Choroid plexus epithelial cell (primary cell): Measurements from ENCODE around the gene GRK2.

ENCODE experiments used
- DNase-seq: peaks from one replicate; pipeline ENCODE4 v3.0.0-alpha.2; 2010; ENCODE audit warnings: low read depth
- H3K4me3 ChIP-seq: 2 replicates; pipeline ENCODE4 v1.5.1; 2011; ENCODE audit warnings: low read depth, mild to moderate bottlenecking, control low read depth, low read length, moderate library complexity
- TF ChIP-seq, protein P1 (sequence below): conservative IDR thresholded peaks from 2 replicates; pipeline ENCODE4 v1.5.1; 2011; ENCODE audit warnings: low read depth, mild to moderate bottlenecking, control low read depth, inconsistent platforms, low read length, moderate library complexity

The GRK2 gene

DNA sequence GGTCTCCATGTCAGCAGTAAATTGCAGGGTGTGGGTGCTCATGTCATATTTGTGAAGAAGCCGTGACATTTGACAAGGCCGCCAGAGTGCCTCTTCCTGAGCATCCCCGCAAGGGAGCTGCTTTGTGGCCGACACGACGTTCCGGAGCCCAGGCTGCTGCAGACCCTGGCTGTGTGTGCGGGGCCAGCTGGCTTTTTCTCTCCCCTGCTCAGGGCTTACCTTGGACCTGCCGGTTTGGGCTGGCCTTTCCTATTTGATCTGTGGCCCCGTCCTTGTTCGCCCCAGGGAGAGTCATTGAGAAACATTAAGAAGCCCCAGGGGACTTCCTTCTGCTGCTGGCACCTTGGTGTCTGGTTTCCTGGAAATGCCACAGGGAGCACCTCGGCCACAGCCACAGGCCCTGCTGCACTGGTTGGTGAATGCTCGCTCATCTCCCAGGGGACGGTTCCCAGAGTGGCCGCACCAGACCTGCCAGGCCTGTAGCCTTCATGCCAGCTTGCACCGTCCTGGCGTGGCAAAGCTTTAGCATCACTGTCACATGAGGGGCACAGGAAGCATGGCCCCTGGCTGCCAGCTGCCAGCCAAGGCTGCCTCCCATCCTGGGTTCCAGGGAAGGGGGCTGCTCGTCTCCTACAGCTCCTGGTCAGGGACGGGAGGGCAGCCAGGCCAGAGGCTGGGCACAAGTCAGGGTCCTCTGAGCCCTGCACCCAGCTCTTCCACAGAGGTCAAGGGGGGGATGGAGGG, 5.4 kb downstream of the GRK2 start:
- TF ChIP-seq, protein P1, sequence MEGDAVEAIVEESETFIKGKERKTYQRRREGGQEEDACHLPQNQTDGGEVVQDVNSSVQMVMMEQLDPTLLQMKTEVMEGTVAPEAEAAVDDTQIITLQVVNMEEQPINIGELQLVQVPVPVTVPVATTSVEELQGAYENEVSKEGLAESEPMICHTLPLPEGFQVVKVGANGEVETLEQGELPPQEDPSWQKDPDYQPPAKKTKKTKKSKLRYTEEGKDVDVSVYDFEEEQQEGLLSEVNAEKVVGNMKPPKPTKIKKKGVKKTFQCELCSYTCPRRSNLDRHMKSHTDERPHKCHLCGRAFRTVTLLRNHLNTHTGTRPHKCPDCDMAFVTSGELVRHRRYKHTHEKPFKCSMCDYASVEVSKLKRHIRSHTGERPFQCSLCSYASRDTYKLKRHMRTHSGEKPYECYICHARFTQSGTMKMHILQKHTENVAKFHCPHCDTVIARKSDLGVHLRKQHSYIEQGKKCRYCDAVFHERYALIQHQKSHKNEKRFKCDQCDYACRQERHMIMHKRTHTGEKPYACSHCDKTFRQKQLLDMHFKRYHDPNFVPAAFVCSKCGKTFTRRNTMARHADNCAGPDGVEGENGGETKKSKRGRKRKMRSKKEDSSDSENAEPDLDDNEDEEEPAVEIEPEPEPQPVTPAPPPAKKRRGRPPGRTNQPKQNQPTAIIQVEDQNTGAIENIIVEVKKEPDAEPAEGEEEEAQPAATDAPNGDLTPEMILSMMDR: no peak
- no peak for DNase-seq
- no peak overlapping the region for H3K4me3 ChIP-seq

DNA sequence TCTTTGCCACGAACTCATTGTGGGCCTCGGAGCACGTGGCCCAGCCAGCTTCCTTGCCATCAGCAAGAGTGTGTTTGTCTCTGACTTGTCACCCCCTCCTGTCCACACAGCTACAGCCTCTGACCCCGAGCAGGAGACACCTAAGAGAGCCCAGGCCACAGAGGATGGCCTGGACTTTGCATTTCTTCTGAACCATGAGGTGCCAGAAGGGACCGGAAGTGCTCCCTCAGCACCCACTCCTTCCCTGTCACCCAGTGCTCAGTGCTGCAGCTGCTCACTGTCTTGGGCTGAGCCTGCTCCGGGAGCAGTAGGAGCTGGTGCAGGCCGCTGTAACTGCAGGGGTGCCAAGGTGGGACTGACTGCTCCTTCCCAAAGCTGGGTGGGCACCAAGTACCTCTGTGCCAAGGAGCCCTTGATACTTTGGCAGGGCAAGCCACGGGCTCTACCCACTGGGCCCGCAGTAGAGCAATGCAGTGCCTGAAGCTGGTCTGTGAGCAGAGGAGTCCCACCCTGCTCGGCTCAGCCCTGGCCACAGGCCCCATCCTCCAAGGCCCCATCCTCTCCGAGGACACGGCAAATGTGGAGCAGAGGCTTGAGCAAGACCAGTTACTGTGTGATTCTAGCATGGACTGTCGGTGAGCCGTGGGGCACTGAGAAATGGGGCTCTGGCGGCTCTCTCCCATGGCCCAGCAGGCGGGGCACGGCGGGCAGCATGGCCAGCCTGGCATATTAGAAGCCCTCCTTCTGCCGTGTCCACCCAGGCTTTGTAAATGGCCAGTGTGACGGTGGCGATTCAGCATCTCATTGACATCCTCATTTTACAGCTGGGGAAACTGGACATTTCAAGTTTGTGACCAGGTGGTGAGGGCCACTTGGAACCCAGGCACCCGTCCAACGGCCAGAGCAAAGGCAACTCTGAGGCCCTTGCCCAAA, 6.3 kb downstream of the GRK2 start:
- H3K4me3 ChIP-seq: no peak overlapping the region

DNA sequence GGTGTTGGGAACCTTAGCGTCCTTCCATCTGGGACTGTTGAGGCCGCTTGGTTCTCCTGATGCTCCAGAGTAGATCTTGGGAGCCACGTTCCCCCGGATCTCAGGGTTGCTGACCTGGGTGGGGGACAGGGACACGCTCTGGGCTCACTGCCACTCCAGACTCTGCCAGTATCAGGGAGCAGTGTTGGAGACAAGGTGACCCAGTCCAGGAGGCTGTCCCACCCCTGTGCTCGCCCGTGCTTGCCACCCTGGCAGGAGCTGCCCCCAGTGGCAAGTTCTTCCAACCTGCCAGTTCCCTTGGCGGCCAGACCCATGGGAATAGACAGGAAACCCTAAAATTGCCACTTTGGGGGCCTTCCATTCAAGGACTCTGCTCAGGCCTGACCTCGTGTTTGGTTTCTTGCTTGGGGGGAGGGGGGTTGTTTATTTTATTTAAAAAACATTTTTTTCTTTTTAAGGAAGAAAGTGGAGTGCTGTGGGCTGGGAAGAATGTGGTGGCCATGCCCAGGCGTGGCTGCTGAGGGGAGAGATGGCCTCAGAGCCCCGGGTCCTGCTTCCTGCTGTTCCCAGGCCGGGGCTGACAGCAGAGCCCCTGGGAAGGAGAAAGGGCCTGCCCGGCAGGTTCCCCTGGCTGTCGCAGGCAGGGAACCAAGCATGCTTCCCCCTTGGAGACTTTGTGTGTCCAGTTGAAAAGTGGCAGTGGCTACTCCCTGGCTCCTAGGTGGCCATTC, 7.2 kb downstream of the GRK2 start:
- no peak for DNase-seq
- TF ChIP-seq, protein P1: no peak
- H3K4me3 ChIP-seq: no peak overlapping the region

More for the DNA sequence above, 6.3 kb downstream of the GRK2 start:
- TF ChIP-seq, protein P1: no peak
- no peak for DNase-seq

DNA sequence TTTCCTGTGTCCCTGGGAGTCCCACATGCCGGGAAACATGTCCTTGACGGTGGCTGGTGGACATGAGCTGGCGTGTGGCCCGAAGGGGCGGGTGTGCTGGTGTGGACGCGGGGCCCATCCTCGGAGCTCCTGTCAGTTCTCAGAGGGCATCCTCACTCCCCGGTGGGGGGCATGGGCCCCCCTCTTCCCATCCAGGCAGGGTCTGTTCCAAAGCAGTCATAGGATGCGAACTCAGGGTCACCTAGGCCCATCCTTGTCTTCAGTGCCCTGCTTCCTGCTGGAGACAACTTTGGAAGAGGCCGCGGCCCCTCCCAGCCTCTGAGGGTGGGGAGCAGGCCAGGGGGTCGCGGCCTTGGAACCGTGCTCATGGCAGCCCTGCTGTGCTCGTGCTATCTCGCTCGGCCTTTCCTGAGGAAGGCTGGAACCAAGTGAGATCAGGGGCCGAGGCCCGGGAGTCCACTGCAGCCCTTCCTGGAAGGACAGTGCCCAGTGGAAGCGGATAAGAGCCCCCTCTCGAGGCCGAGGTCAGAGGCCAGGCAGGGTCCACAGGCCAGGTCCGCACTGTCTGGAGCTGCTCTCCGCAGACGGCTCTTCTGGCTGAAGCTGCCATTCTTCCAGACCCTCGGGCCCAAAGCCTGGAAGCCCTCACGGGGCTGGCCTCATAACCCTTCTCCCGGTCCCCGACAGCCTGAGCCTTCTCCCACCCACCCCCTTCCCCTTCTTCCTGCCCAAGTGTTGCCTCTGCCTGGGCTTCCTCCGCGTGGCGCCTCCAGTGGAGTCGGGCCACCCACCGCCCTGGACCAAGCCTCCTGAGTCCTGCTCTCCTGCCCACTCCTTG, 8.7 kb downstream of the GRK2 start:
- TF ChIP-seq, protein P1: no peak
- DNase-seq: no peak

DNA sequence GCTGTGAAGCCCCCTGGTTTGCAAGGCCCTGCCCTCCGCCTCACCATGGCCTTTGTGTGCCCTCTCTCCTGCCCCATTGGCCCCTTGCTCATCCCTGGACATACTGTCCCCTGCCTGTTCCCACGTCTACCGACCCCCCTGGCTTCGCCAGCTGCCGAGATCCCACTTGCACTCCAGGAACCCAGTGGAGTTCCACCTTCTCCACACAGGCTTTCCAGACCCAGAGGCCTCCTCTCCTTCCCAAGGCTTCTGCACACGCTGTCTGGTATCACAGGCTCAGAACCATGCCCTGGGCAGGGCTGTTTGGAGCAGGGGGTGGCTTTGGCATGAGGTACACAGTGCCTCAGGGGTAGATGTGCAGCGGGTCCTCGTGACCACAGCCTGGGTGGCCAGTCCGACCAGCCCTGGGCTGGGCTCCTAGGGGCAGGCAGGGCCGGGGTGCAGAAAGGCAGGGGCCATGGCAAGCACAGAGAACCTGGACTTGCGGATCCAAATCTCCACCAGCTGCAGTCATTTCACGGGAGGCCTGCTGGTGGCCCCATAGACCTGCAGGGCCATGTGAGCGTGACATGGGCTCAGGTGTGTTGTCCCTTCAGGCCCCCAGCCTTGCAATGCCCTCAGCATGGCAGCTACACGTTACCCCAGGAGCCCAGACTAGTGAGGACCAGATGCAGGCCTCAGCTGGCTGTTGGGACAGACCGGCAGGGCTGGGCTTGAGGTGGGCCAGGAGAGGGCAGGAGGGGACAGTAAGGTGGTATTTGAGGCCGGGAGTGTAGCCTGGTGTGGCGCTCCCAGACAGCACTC, 9.5 kb downstream of the GRK2 start:
- no peak for DNase-seq
- TF ChIP-seq, protein P1: no peak
- H3K4me3 ChIP-seq: no peak overlapping the region

More for the DNA sequence above, 8.7 kb downstream of the GRK2 start:
- no peak overlapping the region for H3K4me3 ChIP-seq

DNA sequence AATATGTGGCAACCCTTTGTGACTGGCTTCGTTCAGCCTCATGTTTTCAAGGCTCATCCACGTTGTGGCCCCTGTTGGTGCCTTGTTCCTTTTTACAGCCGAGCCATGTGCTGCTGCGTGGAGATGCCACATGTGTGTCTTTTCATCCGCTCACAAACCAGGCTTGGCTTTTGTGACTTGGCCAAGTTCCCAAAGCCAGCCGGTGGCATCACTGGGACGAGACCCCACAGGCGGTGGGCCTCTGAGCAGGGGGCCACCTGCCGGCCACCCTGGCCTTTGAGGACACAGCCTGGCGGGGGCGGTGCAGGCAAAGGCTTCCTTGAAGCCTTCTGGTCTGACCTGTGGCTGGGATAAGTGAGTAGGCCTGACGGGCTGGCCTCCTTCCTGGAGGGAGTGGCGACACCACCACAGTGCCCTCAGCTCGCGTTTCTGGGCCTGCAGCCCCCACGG, 10.5 kb downstream of the GRK2 start:
- no peak overlapping the region for H3K4me3 ChIP-seq
- peak; percentile 44 for DNase-seq
- TF ChIP-seq, protein P1: peak; percentile 23
